ENCODE measurements around the gene PLOD3.

PLOD3 gene

DNA sequence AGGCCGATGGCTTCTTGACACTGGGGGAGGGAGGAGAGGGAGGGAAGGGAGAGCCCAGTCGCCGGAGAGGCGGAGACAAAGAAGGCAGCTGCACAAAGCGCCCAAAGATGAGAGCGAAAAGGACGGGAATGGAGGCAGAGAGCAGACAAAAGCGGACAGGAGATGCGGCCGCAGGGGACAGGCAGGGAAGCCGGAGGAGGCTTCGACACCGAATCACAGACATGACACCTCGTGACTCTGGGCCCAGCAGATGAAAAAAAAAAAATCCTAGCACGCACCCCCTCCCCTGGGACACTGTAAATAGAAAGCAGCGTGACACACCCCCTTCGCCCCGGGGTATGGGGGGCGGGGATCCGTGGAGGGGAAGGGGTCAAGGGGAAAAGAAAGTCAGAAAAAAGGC lies 38.3 kb downstream of the PLOD3 start:
- DNase-seq, result no peak

DNA sequence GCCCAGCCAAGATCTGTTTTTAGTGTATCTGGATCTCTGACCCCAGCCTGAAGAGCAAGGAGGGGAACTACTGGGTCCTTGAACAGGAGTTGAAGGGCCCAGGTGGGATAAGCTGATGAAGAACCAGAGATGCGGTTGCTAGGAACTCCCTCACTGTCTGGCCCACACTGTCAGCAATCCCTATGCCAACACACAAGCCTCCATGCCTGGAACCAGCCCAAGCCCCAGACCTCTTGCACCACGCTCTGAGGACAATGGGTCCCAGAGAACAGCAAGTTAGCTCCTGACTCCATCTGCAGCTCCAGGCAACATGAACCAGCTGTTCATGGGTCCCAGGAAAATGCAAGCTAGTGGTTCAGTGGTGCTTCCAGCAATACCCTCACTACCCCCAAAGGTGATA lies 39.7 kb downstream of the PLOD3 start:
- DNase-seq, result no peak

- DNase-seq, result no peak
These were observed 41.7 kb downstream of the PLOD3 start for GRCh38 chr7:101175664-101176063.

DNA sequence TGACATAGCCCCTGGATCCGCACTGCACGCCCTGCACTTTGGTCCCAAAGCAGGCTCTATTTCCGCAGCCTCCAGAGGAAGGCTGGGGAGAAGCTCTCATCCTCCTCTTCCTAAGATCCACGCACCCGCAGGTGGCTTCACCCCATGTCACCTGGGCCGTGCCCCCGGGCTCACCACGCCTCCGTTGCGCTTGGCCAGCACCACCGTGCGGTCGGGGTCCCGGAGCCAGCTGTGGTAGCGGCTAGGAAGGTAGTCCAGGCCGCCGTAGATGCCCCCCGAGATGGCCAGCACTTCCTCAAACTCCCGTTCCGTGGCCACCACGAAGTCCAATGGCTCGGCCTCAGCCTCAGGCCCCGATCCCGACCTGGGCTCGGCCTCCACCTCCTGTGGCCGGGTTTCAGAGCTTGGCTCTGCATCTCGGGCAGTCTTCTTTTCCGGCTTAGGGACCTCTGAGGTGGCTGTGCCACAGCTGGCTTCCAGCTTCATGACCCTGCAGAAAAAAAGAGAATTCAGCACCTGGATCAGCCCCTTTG lies 43.0 kb downstream of the PLOD3 start:
- no peak for DNase-seq

- peak; percentile 84 for DNase-seq
These were observed 43.6 kb downstream of the PLOD3 start for GRCh38 chr7:101173752-101174244.

DNA sequence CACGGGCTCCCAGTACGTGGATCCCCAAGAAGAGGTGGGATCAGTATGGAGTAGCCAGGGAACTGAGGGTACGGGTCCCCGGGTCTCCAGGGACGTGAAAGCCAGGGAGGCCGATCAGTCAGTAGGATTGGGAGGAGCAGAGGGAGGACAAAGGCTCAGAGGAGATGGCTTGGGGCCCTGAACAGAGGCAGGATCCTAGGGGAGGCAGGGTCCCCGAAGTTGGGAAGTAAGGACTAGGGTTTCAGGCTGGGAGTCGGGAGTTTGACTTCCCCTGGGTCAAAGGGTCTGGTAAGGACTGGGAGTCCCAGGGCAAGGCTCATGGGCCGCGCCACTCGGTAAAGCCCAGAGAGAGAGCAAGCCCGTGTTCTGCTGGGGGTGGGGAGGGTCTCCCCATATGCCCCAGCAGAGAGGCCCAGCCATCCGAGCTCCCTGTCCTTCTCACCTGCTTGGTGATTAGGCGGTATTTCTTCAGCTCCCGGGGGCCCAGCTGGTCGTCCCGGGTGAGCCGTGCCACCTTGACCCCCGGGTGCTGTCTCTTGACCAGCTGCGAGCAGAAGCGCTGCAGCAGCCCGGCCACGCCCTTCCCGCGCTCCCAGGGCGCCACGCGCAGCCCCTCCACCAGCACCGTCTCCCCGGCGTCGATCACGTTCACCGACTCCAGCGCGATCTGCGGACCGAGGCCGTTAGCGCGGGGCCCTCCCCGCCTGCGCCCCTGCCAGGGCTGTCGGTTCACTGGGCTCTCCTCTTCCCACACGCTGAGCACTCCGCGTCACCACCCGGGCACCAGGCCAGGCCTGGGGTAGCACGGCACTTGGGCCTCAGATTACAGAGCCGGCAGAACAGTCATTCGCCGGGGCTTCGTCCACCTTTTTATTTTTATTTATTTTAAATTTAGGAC lies 44.3 kb downstream of the PLOD3 start:
- no peak for DNase-seq

DNA sequence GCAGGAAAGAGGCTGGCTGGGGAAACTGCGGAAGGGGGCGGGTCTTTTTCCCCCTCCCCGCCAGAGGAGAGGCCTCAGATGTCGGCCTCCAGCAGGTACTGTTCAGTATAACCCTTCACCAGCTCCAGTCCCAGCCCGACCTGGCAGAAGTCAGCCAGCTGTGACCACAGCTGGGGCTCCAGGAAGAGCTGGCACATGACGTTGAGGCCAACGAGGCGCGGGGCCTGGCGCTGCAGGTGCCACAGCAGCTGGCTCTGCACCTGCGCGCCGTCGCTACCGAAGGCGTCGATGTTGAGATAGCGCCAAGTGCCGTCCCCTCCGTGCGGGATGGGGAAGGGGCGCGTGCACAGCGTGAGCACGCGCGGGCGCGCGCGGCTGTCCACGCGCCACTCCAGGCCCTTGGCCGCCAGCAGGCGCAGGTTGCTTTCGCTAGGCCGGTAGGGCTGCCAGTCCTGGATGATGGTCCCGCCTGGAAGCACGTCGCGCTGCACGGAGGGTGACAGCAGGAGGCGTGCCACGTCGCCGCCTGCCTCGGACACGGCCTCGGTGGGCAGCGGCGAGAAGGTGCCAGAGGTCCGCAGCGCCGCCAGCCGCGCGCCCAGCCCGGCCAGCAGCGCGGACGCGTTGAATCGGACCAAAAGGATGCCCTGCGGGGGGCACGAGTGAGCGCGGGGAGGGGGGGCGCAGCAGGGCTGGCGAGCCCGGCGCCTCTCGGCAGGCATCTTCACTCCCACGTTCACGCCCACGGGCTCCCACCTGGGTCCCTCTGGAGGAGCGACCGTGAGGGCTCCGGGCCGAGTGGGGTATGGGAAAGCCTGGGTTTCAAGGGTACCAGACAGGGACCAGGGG lies 45.2 kb downstream of the PLOD3 start:
- no peak for DNase-seq

DNA sequence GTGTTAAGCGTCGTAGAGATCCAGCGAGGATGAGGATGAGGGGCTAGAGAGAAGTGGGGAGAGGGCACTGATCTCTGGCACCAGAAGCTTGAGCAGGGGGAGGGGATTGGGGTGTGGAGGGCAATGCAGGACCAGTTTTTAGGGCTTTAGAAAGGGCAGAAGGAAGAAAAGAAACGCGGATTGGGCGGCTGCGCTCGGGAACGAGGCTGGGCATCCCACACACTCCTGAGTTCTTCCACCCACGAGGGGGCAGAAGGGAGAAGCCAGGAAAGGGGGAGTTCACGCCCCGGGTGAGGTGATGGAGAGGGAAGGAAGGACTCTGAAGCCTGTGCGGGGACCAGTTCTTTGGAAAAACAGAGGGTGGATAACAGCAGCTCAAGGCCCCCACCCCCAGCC lies 45.9 kb downstream of the PLOD3 start:
- DNase-seq, result no peak

DNA sequence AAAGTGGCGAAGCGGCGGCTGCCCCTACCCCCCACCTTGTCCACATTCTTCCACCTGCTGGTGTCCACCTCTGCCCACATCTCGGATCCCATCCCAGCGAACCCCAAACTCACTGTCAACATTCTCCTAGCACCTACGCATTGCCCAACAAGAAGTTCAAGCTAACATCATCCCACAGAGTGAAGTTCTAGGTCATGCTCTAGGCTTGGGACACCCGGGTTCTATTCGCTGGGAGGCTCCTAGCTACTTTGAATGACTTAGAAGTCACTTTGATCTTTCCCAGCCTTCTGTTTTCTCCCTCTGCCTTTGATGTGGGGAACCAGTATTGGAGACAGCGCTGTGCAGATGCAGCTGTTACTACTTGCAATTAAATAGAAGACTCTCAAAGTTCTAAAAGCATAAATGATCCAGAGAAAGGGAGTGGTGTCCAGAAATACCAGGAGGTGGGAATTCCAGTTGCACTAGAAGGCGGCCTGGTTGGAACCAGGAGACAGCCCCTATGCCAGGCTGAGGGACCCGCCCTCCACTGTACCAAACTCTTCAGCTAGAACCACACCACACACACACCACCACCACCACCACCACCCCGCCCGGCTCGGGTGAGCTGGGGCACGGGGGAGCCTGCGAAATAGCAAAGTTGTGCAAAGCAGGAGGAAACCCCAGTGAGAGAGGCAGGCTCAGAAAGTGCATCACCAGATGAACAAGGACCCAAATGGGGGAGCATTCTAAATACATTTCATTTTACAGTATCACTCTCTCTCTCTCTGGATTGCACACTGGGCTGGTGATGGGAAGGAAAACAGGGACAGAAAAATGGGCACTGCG lies 46.6 kb downstream of the PLOD3 start:
- no peak for DNase-seq

GRCh38 chr7:101169838-101170551 lies 47.4 kb downstream of the PLOD3 start:
- peak; percentile 87 for DNase-seq

DNA sequence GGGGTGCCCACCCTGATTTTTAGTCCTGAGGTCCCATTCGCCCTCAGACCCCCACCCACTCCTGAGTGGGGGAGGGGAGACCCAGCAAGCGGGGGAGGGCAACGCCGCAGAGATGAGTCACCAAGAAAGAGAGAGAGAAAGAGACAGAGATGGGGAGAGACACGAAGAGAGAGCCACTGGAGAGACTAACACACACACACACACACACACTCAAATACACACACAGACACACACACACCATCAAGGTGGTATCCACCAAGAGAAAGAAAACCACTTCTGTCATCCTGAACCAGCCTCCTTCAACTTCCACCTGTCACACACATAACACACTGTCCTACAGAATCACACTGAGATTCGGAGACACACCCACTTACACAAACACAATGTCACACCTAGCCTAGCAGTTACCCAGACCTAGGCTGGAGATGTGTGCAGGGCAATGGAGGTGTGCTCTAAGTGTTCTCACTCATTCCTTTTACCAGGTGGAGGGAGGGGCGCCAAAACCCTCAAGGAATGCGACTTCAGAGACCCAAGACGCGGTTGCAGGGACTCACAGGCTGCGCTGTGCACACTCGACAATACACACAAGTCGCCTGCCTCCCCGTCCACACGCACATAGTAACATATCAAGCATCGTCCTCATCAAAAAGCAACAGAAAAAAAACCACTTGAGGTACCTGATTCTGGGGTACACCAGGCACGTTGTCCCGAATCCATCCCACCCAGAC lies 48.1 kb downstream of the PLOD3 start:
- DNase-seq, result no peak

DNA sequence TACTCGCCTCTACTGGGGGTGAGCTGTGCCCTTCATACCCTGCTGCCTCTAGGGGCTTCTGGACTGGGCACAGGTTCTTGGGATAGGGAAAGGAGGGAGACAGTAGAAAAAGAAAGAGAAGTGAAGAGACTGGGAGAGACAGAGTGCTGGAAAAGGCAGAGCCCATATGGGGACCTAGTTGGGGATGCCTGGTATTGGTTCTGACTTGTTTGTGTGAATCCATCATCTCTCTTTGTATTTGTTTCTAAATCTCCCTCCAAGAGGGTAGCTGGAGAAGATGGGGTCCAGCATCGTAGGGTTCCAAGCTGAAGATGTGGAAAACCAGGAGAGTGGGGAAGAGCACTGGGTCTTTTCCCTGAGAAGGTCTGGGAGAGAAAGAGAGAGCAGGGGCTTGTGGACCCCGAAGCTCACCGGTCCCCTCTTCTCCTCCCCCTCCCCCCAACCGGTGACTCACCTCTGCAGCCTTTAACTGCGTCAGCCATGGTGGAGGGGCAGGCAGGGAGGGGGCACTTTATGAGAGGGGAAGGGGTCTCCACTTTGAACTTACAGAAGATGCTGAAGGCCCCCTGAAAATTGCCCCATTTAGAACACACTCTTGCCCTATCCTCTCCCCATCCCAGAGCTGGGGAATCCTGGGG lies 48.9 kb downstream of the PLOD3 start:
- DNase-seq, result no peak

DNA sequence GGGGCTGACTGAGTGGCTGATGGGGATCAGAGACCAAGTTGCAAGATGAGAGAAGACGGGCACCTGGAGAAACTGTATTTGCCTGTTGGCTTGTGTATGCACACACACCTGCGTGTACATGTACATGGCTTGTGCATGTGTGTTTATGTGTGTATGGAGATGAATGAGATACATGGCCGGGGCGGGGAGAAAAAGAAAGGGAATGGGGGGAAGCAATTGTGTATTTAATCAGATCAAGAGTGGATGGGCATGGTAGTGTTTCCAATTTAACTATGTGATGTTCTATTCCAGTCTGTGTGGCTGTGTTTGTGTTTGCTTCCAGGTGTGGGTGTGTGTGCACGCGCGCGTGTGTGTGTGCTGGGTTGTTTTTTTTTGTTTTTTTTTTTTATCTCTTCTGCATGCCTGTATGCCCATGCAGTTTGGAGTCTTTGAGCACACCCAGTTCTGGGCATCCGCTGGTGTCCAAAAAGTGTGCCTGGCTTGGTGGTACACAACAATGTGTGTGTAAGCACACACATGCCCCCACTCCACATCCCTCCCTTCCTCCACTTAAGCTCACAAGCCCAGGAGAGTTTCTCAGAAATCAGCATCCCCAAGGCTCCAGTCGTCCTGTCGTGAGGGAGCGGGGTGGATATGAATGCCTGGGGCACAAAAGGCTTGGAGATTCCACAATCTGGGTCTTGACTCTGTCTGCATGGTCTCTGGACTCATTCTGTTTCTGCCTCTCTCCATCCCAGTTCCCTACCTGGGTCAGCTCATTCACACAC lies 49.6 kb downstream of the PLOD3 start:
- no peak for DNase-seq

DNA sequence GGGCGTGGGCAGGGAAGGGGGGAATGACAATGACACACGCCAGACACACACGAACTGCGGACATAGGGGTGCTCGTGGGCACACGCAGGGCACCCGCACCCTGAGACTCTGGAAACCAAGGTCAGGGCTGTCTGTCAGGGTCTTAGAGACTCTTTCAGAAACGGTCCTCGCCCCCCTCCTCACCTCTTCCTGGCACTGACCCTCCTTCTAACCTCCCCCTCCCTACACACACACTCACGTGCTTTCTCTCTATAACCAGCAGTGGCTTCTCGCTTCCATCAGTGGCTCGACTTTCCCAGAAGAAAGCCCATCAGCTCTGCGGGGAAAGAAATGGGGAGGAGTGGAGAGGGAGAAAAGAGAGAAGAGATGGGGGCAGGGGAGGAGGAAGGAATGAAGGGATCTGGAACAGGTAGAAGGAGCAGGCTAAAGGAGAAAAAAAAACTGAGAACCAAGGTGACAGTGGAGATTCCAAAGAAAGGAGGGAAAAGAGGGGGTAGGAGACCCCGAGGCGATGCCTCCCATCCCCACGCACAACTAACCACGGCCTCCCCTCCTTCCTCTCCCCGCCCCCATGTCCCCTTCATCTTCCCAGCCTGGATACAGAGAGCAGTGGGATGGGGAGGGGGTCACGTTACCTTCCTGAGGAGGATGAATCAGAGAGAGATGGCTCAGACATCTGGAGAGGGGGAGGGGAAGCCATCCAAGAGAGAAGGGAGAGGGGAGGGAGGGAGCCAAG lies 50.3 kb downstream of the PLOD3 start:
- DNase-seq, result no peak

- no peak for DNase-seq
These were observed 50.8 kb downstream of the PLOD3 start for GRCh38 chr7:101166648-101166908.

- DNase-seq, result no peak
These were observed 51.3 kb downstream of the PLOD3 start for GRCh38 chr7:101165958-101166647.

DNA sequence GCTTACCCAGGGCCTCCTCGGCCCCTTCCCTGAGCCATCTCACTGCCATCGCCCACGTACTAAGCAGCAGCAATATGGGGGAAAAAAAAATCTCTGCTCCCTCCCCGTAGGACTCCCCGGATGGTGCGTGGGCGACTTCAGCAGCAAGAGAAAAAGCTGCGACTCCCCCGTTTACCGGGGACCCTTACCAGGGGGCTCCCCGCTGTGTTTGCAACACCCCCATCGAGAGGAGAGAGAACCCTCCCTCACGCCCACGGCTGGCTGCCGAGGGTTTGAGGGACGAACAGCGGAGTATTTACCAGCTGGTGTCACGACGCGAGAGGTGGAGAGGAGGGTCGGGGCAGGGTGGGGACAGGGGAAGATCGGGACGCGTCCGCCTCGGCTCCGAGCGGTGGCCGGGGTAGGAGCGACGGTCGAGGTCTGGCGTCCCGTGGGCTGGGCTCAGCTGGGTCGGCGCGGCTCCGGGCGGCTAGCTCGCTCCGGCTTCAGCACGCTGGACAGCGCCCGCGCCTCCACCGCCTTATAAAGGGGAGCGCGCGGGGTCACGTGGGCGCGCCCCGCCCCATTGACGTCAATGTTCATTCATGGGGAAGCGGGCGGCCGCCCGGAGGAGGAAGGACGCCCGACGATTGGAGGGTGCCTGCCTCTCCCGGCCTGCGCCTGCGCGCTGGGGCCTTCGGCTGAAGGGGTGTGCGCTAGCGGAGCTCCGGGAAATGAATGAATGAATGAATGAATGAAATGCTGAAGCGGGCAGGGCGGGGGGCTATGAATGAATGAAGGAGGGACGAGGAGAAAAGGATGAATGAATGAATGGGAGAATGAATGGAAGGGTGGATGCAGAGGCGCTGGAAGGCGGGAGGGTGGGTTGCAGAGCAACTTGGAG lies 52.1 kb downstream of the PLOD3 start, which contains the start of gene VGF:
TSS of gene VGF (minus strand) at position 495 of the 883 bp plus-strand sequence. CDS start 726 bp downstream, outside the sequence.
- DNase-seq, result peak; percentile 96

Measured in activated CD4-positive, alpha-beta T cell treated with anti-CD3 and anti-CD28 coated beads, Interleukin-2, Interleukin-6, amounts not matched to agents 100 ng/mL and 50 ng/mL, durations not matched to agents 16 hours and 8 hours (primary cell).